GM23338 (cell line): ENCODE data around the gene BAG3.

Experiments
- CTCF ChIP-seq, 2 experiments: fragments of 200-600 bp in 1 of 2; sonication (generic) in 1 of 2; conservative IDR thresholded peaks; 2 replicates each; pipeline versions ENCODE4 v1.5.1 to v1.6.1; 2016 to 2017; ENCODE audit warnings: antibody characterized with exemption in 2 of 2, low read depth in 2 of 2, mild to moderate bottlenecking in 2 of 2, moderate library complexity in 1 of 2
- EZH2 ChIP-seq: fragments of 200-600 bp; sonication (generic); IDR thresholded peaks from one replicate; pipeline ENCODE4 v1.8.0; 2017; ENCODE audit warnings: antibody characterized with exemption, mild to moderate bottlenecking, low read depth; ENCODE audit not compliant: unreplicated experiment
- EZH2phosphoT487 ChIP-seq: fragments of 200-600 bp; sonication (generic); IDR thresholded peaks from one replicate; pipeline ENCODE4 v1.8.1; 2018; ENCODE audit warnings: antibody characterized with exemption; ENCODE audit not compliant: unreplicated experiment
- JUNB ChIP-seq: IDR thresholded peaks from one replicate; pipeline ENCODE4 v1.6.1; 2016; ENCODE audit warnings: antibody characterized with exemption; ENCODE audit not compliant: unreplicated experiment
- STAT1 ChIP-seq: IDR thresholded peaks from one replicate; pipeline ENCODE4 v1.6.1; 2016; ENCODE audit warnings: antibody characterized with exemption; ENCODE audit not compliant: unreplicated experiment
- ZNF331 ChIP-seq: fragments of 250-450 bp; sonication (Bioruptor Pico); IDR thresholded peaks from 2 replicates; pipeline ENCODE4 v1.5.0; 2020; ENCODE audit warnings: low read depth, mild to moderate bottlenecking, moderate library complexity

GRCh38 chr10:119625570-119626280, 25.5 kb upstream of the BAG3 start:
- TF ChIP-seq EZH2 (no peak), JUNB (no peak), CTCF (conservative IDR thresholded peaks at IDR 0.05; ENCODE audit: low read depth in 2 of 2) (no peak), STAT1 (no peak), ZNF331 (no peak), EZH2phosphoT487 (no peak)
